ENCODE results near the gene PRKN. TPM values are rescaled to one million over a fixed set of nuclear protein-coding genes. Genes with fewer than 3 reads are reported as not detected.

Gene PRKN
- total and polyA plus RNA-seq, 2 donors (not counting 3 experiments of a cell fraction or from before 2014, with no cell fraction given), result 0.06 TPM; not detected in 1

DNA sequence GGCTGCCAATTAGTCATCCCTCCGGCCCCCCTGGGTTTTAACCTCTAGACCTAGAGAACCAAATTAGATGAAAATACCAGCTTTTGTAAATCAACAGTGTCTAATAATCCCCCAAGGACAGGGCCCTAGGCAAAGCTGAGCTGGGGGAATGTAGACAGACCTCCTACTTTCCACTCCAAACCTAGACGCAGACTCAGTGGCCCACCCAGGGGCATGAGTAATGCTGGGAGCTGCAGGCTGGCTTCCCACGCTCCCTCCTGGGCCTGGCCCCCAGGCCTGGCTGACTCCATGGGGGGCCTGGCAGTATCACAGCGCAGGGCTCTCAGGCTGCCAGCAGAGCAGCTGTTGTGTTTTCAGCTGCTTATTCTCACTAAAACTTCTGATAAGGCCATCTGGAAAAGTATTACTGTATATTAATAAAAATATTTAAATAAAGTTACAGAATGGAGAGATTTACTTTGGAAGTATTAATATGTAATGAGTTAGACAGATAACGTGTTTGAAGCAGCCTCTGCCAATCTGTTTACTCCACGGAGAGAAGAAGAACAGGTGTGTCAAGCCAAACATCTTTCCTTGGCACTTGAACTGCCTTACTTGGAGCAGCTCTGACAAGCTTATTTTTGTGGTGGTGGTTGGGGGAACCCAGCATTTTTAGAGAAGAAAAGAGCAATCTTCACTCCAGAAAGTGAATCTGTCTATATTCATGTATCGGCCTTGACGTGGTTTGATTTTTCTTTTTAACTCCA is 1309.7 kb downstream of the PRKN start:
- Histone ChIP-seq H3K9me3 (replicated peaks; ENCODE audit: control insufficient read depth, insufficient read depth, low read length) (no peaks in the 10 kb centered on the region), H3K79me2 (ENCODE audit: control insufficient read depth, insufficient read depth, low read length) (no peaks in the 10 kb centered on the region), H3K27ac (ENCODE audit: insufficient read depth, low read depth, low read length) (no peak overlapping the region), H2AFZ (ENCODE audit: low read depth, low read length) (no peak overlapping the region), H3K36me3 (ENCODE audit: control insufficient read depth in 2 of 2, extremely low read depth in 1 of 2, insufficient read depth in 2 of 2, low read length in 2 of 2) (no peaks in the 10 kb centered on the region), H3K4me3 (replicated peaks in 1 of 3; ENCODE audit: insufficient read depth in 1 of 3, low read depth in 1 of 3, low read length in 3 of 3) (no peak overlapping the region), H3K4me1 (ENCODE audit: control insufficient read depth, extremely low read depth, insufficient read depth, low read length) (no peaks in the 10 kb centered on the region), H3K4me2 (ENCODE audit: insufficient read depth, low read length) (no peak overlapping the region), H4K20me1 (replicated peaks; ENCODE audit: control insufficient read depth, extremely low read depth, insufficient read depth, low read length) (no peaks in the 10 kb centered on the region), H3K27me3 (ENCODE audit: control insufficient read depth in 2 of 2, insufficient read depth in 2 of 2, low read length in 2 of 2) (no peaks in the 10 kb centered on the region), H3K9ac (replicated peaks; ENCODE audit: extremely low read depth, insufficient read depth, low read length) (no peak overlapping the region), H3K9me1 (replicated peaks; ENCODE audit: control insufficient read depth, extremely low read depth, insufficient read depth, low read length) (no peaks in the 10 kb centered on the region)
- BruUV-seq (replicated peaks), result no TSS peak
- DNase-seq (ENCODE audit: low read depth, low spot score) (no peak), FAIRE-seq (no peak)
- TF ChIP-seq FOS (IDR thresholded peaks at IDR 0.05; ENCODE audit: borderline replicate concordance, insufficient read depth, low read length) (no peak), GATA2 (IDR thresholded peaks at IDR 0.05; ENCODE audit: insufficient read depth, insufficient read length, low read depth, low read length) (no peak), MAX (IDR thresholded peaks at IDR 0.05; ENCODE audit: insufficient read depth, insufficient read length) (no peak), CTCF (IDR thresholded peaks at IDR 0.05; ENCODE audit: extremely low read depth in 1 of 2, insufficient read depth in 1 of 2, low read depth in 1 of 2, low read length in 2 of 2) (no peak), POLR2A (IDR thresholded peaks at IDR 0.05; ENCODE audit: low read depth, low read length) (no peak), EZH2 (IDR thresholded peaks at IDR 0.05; ENCODE audit: borderline replicate concordance, low read depth, low read length, severe bottlenecking) (no peak), MYC (IDR thresholded peaks at IDR 0.05; ENCODE audit: low read depth, low read length) (no peak), POLR2AphosphoS5 (IDR thresholded peaks at IDR 0.05; ENCODE audit: insufficient read depth, low read depth, low read length) (no peak), JUN (IDR thresholded peaks at IDR 0.05; ENCODE audit: borderline replicate concordance, insufficient read depth, insufficient read length, low read depth) (no peak)
- intact Hi-C loops (cut with micrococcal nuclease), result loop anchor here (1.0 to 10.0 kb wide), 4 partner anchors 80 to 767 kb away; no protein-coding TSS in a partner anchor
- POLR2A ChIA-PET, result no interaction called here
- CTCF ChIA-PET, result interaction anchor here (0.6 to 2.7 kb wide), 38 partner anchors 7 to 1999 kb away, joined by 3 to 19 read pairs (median 4); no protein-coding TSS in a partner anchor
- dilution Hi-C loops (cut with MboI; ENCODE audit: extremely low pct_ligation_motif_present, low sequenced_read_pairs), result no loop called here

Data from endothelial cell of umbilical vein (primary cell).